K562 (cell line): Measurements from ENCODE around the gene AKR1A1. TPM values are rescaled to one million over a fixed set of nuclear protein-coding genes. Genes with fewer than 3 reads are reported as not detected.
A peak's percentile ranks its signal among the peaks of the same experiment; 100 is the strongest.

ENCODE experiments used
- DPF2 ChIP-seq: fragments of 450-650 bp; IDR thresholded peaks from 2 replicates; pipeline ENCODE4 v1.6.1; 2016
- KLF16 ChIP-seq: IDR thresholded peaks from 2 replicates; pipeline ENCODE4 v1.6.1; 2016; ENCODE audit warnings: antibody characterized with exemption
- MAFG ChIP-seq: fragments of 450-650 bp; conservative IDR thresholded peaks from 2 replicates; pipeline ENCODE4 v1.6.1; 2016; ENCODE audit warnings: missing genetic modification characterization, missing compliant biosample characterization
- MYC ChIP-seq, 2 experiments: fragments of 250-450 bp in 1 of 2; sonication (Bioruptor Pico) in 1 of 2; IDR thresholded peaks; 2 replicates each; pipeline versions ENCODE4 v1.5.1 to v1.6.1; 2012 to 2021; ENCODE audit warnings: low read depth in 2 of 2, borderline replicate concordance in 1 of 2, improper control_type of control experiment in 1 of 2, low read length in 1 of 2, mild to moderate bottlenecking in 1 of 2, moderate library complexity in 1 of 2
- PHF21A ChIP-seq: fragments of 450-650 bp; IDR thresholded peaks from 2 replicates; pipeline ENCODE4 v1.6.1; 2017; ENCODE audit warnings: low read depth, borderline replicate concordance
- PML ChIP-seq: IDR thresholded peaks from 2 replicates; pipeline ENCODE4 v1.6.1; 2012; ENCODE audit warnings: low read length, inconsistent platforms
- RBM25 ChIP-seq: fragments of 200-400 bp; formaldehyde crosslinking; IDR thresholded peaks from 2 replicates; pipeline ENCODE4 v1.6.1; 2018; ENCODE audit warnings: low read length, low read depth, moderate library complexity; ENCODE audit not compliant: severe bottlenecking
- SRF ChIP-seq, 2 experiments: fragments of 250-450, 450-650 bp in 1 of 2; sonication (Bioruptor Pico) in 1 of 2; sonication (generic) in 1 of 2; formaldehyde crosslinking; IDR thresholded peaks; 2 replicates each; pipeline versions ENCODE4 v1.5.0 to v1.5.1; 2020 to 2022; ENCODE audit warnings: mild to moderate bottlenecking in 1 of 2, missing genetic modification reagents in 1 of 2
- TFAM ChIP-seq: fragments of 250-450 bp; sonication (Bioruptor Pico); conservative IDR thresholded peaks from 2 replicates; pipeline ENCODE4 v1.5.0; 2021; ENCODE audit warnings: mild to moderate bottlenecking, moderate library complexity
- U2AF1 ChIP-seq: fragments of 200-400 bp; formaldehyde crosslinking; optimal IDR thresholded peaks from 2 replicates; pipeline ENCODE3; 2017; ENCODE audit warnings: mild to moderate bottlenecking, low read depth, low read length, moderate library complexity
- polyA plus RNA-seq, 8 experiments: library from polyadenylated mRNA; depleted of rRNA in 4 of 8; stranded (reverse) in 5 of 8; unstranded in 3 of 8; fragments of >200 nt; fragmentation: Nextera tagmentation in 2 of 8; fragmentation: Illumina TruSeq in 1 of 8; extraction: Ambion mirVana in 2 of 8; extraction: Trizol in 1 of 8; gene quantifications; 2 replicates each; pipeline versions ENCODE4 v1.2.1 to v1.2.3, GENCODE V29; 2011 to 2014; ENCODE audit warnings: inconsistent platforms in 1 of 8, missing spikeins in 1 of 8
- total RNA-seq, 7 experiments: library from RNA; depleted of rRNA in 6 of 7; stranded (reverse); fragments of >200 nt in 6 of 7; fragmentation: Illumina TruSeq in 2 of 7; extraction: Trizol in 2 of 7; gene quantifications; 2 replicates each; pipeline versions ENCODE4 v1.2.1 to v1.2.3, GENCODE V29; 2011 to 2021; ENCODE audit warnings: low replicate concordance in 1 of 7
- TF ChIP-seq, protein P1 (sequence below): fragments of 450-650 bp; IDR thresholded peaks from 2 replicates; pipeline ENCODE4 v1.6.1; 2016; ENCODE audit warnings: mild to moderate bottlenecking, moderate library complexity
- TF ChIP-seq, protein P2 (sequence below): fragments of 250-450 bp; sonication (Bioruptor Pico); IDR thresholded peaks from 2 replicates; pipeline ENCODE4 v1.5.0; 2020; ENCODE audit warnings: mild to moderate bottlenecking, borderline replicate concordance
- TF ChIP-seq, protein P3 (sequence below): sonication (generic); IDR thresholded peaks from 2 replicates; pipeline ENCODE4 v1.6.1; 2016

The AKR1A1 gene
- total and polyA plus RNA-seq, 9 of the 15 experiments (the other 6 are each of a cell fraction or from before 2014, with no cell fraction given): 68.6 to 211 (median 132) TPM

DNA sequence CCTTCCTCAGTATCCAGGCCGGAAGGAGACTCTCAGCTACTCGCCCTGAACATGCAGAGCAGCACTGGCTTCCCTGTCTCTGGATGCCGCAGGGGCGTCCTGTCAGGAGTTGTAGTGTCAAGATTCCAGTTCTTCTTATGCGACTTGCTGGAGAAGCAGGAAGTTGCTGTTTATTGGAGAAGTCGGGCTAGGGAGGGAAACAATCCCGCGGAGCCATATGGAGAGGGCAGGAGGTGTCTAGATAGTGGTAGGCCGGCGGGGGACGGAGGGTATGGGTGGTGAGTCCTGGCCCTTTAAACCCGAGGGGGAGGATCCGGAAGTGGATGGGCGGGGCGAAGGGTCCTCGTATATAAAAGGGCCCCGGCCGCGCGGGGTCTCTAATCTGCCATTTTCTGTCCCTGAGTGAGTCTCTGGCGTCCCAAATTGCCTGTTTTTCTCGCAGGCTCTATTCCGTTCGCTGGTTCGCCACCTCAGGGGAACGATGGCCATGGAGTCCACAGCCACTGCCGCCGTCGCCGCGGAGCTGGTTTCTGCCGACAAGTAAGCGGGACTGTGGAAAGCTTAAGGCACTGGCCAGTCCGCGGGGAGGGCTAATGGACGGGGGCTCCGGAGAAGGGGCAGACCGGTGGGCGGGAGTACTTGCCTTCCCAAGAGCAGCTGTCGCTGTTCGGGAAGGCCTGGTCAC is 33.2 kb downstream of the AKR1A1 start, which contains the start of gene NASP (continued):
- TF ChIP-seq, protein P1, sequence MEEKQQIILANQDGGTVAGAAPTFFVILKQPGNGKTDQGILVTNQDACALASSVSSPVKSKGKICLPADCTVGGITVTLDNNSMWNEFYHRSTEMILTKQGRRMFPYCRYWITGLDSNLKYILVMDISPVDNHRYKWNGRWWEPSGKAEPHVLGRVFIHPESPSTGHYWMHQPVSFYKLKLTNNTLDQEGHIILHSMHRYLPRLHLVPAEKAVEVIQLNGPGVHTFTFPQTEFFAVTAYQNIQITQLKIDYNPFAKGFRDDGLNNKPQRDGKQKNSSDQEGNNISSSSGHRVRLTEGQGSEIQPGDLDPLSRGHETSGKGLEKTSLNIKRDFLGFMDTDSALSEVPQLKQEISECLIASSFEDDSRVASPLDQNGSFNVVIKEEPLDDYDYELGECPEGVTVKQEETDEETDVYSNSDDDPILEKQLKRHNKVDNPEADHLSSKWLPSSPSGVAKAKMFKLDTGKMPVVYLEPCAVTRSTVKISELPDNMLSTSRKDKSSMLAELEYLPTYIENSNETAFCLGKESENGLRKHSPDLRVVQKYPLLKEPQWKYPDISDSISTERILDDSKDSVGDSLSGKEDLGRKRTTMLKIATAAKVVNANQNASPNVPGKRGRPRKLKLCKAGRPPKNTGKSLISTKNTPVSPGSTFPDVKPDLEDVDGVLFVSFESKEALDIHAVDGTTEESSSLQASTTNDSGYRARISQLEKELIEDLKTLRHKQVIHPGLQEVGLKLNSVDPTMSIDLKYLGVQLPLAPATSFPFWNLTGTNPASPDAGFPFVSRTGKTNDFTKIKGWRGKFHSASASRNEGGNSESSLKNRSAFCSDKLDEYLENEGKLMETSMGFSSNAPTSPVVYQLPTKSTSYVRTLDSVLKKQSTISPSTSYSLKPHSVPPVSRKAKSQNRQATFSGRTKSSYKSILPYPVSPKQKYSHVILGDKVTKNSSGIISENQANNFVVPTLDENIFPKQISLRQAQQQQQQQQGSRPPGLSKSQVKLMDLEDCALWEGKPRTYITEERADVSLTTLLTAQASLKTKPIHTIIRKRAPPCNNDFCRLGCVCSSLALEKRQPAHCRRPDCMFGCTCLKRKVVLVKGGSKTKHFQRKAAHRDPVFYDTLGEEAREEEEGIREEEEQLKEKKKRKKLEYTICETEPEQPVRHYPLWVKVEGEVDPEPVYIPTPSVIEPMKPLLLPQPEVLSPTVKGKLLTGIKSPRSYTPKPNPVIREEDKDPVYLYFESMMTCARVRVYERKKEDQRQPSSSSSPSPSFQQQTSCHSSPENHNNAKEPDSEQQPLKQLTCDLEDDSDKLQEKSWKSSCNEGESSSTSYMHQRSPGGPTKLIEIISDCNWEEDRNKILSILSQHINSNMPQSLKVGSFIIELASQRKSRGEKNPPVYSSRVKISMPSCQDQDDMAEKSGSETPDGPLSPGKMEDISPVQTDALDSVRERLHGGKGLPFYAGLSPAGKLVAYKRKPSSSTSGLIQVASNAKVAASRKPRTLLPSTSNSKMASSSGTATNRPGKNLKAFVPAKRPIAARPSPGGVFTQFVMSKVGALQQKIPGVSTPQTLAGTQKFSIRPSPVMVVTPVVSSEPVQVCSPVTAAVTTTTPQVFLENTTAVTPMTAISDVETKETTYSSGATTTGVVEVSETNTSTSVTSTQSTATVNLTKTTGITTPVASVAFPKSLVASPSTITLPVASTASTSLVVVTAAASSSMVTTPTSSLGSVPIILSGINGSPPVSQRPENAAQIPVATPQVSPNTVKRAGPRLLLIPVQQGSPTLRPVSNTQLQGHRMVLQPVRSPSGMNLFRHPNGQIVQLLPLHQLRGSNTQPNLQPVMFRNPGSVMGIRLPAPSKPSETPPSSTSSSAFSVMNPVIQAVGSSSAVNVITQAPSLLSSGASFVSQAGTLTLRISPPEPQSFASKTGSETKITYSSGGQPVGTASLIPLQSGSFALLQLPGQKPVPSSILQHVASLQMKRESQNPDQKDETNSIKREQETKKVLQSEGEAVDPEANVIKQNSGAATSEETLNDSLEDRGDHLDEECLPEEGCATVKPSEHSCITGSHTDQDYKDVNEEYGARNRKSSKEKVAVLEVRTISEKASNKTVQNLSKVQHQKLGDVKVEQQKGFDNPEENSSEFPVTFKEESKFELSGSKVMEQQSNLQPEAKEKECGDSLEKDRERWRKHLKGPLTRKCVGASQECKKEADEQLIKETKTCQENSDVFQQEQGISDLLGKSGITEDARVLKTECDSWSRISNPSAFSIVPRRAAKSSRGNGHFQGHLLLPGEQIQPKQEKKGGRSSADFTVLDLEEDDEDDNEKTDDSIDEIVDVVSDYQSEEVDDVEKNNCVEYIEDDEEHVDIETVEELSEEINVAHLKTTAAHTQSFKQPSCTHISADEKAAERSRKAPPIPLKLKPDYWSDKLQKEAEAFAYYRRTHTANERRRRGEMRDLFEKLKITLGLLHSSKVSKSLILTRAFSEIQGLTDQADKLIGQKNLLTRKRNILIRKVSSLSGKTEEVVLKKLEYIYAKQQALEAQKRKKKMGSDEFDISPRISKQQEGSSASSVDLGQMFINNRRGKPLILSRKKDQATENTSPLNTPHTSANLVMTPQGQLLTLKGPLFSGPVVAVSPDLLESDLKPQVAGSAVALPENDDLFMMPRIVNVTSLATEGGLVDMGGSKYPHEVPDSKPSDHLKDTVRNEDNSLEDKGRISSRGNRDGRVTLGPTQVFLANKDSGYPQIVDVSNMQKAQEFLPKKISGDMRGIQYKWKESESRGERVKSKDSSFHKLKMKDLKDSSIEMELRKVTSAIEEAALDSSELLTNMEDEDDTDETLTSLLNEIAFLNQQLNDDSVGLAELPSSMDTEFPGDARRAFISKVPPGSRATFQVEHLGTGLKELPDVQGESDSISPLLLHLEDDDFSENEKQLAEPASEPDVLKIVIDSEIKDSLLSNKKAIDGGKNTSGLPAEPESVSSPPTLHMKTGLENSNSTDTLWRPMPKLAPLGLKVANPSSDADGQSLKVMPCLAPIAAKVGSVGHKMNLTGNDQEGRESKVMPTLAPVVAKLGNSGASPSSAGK: no peak
- TF ChIP-seq, protein P2, sequence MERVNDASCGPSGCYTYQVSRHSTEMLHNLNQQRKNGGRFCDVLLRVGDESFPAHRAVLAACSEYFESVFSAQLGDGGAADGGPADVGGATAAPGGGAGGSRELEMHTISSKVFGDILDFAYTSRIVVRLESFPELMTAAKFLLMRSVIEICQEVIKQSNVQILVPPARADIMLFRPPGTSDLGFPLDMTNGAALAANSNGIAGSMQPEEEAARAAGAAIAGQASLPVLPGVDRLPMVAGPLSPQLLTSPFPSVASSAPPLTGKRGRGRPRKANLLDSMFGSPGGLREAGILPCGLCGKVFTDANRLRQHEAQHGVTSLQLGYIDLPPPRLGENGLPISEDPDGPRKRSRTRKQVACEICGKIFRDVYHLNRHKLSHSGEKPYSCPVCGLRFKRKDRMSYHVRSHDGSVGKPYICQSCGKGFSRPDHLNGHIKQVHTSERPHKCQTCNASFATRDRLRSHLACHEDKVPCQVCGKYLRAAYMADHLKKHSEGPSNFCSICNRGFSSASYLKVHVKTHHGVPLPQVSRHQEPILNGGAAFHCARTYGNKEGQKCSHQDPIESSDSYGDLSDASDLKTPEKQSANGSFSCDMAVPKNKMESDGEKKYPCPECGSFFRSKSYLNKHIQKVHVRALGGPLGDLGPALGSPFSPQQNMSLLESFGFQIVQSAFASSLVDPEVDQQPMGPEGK (CRISPR knock-in tag): no peak
- no peak for TF ChIP-seq RBM25
- TF ChIP-seq TFAM: no peak
- peak; percentile 64 for TF ChIP-seq DPF2
- TF ChIP-seq U2AF1: peak; percentile 62
- TF ChIP-seq, protein P3, sequence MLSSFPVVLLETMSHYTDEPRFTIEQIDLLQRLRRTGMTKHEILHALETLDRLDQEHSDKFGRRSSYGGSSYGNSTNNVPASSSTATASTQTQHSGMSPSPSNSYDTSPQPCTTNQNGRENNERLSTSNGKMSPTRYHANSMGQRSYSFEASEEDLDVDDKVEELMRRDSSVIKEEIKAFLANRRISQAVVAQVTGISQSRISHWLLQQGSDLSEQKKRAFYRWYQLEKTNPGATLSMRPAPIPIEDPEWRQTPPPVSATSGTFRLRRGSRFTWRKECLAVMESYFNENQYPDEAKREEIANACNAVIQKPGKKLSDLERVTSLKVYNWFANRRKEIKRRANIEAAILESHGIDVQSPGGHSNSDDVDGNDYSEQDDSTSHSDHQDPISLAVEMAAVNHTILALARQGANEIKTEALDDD: peak; percentile 46; the same call in 1 of the 2 replicates
- TF ChIP-seq PML: peak; percentile 97
- peak; percentile 41; the same call in 1 of the 2 replicates for TF ChIP-seq MYC (IDR thresholded peaks at IDR 0.05; ENCODE audit: low read depth, low read length)
- TF ChIP-seq MYC (CRISPR knock-in tag; IDR thresholded peaks at IDR 0.05; ENCODE audit: borderline replicate concordance, low read depth): peak; percentile 67; the same call in 1 of the 2 replicates
- TF ChIP-seq MAFG: no peak
- no peak for TF ChIP-seq KLF16
- no peak for TF ChIP-seq SRF (CRISPR knock-in tag; IDR thresholded peaks at IDR 0.05)
- TF ChIP-seq PHF21A: peak; percentile 74
